ENCODE data around the gene ESRRG. TPM values are rescaled to one million over a fixed set of nuclear protein-coding genes. Genes with fewer than 3 reads are reported as not detected.

Gene ESRRG
- total RNA-seq, 1 donor, result 0.18 TPM

DNA sequence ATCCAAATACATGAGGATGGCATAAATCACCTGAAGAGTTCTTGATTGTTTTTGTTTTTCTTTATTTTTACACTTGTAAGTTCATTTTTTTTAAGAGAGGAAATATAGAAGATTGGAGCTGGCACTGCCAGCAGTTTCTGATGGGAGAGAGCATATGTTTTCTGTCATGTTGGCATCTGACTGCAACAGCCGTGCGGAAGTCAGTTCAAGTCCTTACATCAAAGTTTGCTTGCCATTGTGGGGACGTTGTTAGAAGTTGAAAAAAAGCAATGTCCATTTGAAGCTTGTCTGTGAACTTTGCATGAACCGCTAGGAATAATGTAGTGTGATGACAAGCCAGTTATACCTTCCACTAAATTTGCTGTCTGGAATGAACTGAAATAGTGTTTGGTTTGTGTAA lies 173.4 kb downstream of the ESRRG start:
- TF ChIP-seq, protein P1, sequence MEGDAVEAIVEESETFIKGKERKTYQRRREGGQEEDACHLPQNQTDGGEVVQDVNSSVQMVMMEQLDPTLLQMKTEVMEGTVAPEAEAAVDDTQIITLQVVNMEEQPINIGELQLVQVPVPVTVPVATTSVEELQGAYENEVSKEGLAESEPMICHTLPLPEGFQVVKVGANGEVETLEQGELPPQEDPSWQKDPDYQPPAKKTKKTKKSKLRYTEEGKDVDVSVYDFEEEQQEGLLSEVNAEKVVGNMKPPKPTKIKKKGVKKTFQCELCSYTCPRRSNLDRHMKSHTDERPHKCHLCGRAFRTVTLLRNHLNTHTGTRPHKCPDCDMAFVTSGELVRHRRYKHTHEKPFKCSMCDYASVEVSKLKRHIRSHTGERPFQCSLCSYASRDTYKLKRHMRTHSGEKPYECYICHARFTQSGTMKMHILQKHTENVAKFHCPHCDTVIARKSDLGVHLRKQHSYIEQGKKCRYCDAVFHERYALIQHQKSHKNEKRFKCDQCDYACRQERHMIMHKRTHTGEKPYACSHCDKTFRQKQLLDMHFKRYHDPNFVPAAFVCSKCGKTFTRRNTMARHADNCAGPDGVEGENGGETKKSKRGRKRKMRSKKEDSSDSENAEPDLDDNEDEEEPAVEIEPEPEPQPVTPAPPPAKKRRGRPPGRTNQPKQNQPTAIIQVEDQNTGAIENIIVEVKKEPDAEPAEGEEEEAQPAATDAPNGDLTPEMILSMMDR (IDR thresholded peaks at IDR 0.05; ENCODE audit: insufficient read depth, low read length), result no peak
- no peak overlapping the region for H3K4me3 ChIP-seq (ENCODE audit: low read depth, low read length)
- no peak for DNase-seq (ENCODE audit: low read depth)

DNA sequence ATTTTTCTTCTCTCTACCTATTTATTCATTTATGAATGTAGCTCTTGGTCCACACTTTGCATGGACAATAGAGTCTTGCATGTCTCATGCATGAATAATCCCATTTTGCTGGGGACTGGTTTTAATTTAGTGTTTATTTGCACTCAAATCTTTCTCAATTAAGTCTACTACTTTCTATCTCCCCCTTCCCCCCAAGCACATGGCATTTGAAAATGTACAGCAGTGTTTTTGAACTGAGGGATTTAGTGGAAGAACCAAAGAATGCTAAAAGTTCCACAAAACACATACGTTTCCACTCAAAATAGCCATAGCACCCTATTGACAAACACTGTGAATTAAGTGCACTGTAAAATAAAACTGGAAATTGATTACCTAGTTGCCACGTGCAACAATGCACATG lies 180.5 kb downstream of the ESRRG start:
- DNase-seq (ENCODE audit: low read depth), result no peak
- TF ChIP-seq, protein P1 (IDR thresholded peaks at IDR 0.05; ENCODE audit: insufficient read depth, low read length), result no peak
- no peak overlapping the region for H3K4me3 ChIP-seq (ENCODE audit: low read depth, low read length)

DNA sequence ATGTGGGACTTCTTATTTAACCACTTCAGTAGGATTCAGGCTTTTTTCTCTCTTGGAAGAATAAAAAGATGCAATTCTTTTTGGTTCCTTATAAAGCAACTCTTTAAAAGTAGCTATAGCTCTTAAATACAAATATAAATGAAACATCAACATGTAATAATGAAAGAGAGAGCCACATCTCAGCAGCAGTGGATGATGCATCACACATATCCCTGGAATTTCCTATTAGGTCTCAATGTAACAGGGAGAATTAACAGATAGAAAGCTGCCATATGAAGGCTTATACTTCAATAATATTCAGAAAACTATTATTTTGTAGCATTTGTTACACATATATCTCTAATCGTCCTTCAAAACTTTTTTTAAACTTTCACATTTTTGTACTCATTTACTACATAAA lies 181.0 kb downstream of the ESRRG start:
- TF ChIP-seq, protein P1 (IDR thresholded peaks at IDR 0.05; ENCODE audit: insufficient read depth, low read length), result no peak
- H3K4me3 ChIP-seq (ENCODE audit: low read depth, low read length), result no peak overlapping the region
- no peak for DNase-seq (ENCODE audit: low read depth)

DNA sequence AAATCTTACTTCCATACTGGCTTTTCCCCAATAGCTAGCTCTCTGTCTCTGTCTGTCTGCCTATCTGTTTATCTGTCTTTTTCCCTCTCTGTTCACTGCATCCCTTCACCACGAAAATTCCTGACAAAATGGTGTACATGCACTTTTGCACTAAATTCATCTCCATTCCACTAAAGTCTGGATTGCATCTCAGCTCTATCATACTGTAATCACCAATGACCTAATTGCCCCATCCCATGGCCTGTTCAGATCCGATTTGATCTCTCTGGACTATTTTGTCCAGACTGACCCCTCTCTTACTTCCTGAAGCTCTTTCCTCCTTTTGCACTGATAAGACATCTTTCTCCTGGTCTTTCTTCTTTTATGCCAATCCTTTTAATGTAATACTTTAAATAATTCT lies 187.5 kb downstream of the ESRRG start:
- no peak for DNase-seq (ENCODE audit: low read depth)

DNA sequence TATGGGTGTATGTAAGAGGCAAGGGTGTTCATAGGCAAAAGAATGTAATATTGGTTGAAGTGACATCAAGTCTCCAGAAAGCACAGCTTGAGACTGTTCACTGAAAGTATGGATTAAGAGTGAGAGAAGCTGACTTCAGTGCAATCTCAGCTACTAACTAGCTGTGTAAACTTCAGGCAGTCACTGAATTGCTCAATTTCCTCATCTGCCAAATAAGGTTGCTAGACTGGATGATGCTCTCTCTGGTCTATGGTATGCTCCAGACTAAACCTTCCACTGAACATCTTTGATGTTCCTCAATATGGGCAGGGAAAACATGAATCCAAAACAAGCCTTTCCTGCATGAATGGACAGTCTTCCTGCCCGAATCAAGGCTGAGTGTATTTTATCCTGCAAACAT lies 188.2 kb downstream of the ESRRG start:
- TF ChIP-seq, protein P1 (IDR thresholded peaks at IDR 0.05; ENCODE audit: insufficient read depth, low read length), result no peak
- DNase-seq (ENCODE audit: low read depth), result peak; percentile 4
- H3K4me3 ChIP-seq (ENCODE audit: low read depth, low read length), result no peak overlapping the region

More for the DNA sequence above, 187.5 kb downstream of the ESRRG start:
- no peak overlapping the region for H3K4me3 ChIP-seq (ENCODE audit: low read depth, low read length)
- TF ChIP-seq, protein P1 (IDR thresholded peaks at IDR 0.05; ENCODE audit: insufficient read depth, low read length), result no peak

DNA sequence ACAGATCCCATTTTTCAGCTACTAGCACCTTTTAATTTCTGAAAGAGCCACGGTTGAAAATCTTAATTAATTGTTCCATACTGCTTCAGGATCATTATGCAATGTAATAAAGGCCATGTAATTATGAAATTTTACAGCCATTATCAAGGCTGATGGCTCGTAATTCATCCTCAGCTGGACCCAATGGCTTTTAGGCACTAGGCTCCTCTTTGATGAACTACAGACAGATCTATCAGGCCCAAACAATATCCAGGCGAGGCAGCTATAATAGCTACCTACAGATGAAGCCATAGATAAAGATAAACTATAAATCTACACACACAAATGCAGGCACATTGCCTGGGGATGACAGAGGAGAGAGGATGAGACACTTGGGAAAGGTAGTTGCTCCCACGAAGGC lies 189.5 kb downstream of the ESRRG start:
- no peak for DNase-seq (ENCODE audit: low read depth)
- TF ChIP-seq, protein P1 (IDR thresholded peaks at IDR 0.05; ENCODE audit: insufficient read depth, low read length), result no peak
- no peak overlapping the region for H3K4me3 ChIP-seq (ENCODE audit: low read depth, low read length)

DNA sequence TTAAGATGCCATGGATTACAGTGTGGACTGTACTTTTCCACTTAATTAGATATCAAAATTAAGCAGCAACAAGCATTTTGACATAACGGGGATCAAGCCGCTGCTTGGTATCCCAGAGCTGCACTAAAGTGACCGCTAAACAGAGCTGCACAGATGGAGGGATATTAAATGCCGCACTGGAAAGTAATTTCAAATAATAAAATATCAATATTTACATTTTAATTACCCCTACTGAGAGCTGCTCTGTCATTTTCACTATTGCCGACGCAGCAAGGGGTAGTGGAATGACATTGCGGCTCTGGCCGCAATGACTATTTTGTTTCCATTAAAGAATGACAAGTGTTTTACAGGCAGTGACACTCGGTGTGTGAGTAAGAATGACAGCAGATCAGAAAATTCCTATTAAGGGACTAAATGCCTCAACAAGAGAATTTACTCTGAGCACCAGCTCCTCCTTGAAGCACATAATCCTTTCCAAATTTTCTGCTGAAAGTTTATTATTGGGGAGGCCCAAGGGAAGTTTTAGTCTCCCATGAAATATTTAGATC lies 190.9 kb downstream of the ESRRG start:
- no peak overlapping the region for H3K4me3 ChIP-seq (ENCODE audit: low read depth, low read length)
- no peak for DNase-seq (ENCODE audit: low read depth)
- TF ChIP-seq, protein P1 (IDR thresholded peaks at IDR 0.05; ENCODE audit: insufficient read depth, low read length), result no peak

Measured in fibroblast of the aortic adventitia (primary cell).